ENCODE measurements around the gene MFSD6. TPM values are rescaled to one million over a fixed set of nuclear protein-coding genes. Genes with fewer than 3 reads are reported as not detected.

The MFSD6 gene
- total and polyA plus RNA-seq, 10 donors = 5.0 to 130 (median 46.9) TPM

DNA sequence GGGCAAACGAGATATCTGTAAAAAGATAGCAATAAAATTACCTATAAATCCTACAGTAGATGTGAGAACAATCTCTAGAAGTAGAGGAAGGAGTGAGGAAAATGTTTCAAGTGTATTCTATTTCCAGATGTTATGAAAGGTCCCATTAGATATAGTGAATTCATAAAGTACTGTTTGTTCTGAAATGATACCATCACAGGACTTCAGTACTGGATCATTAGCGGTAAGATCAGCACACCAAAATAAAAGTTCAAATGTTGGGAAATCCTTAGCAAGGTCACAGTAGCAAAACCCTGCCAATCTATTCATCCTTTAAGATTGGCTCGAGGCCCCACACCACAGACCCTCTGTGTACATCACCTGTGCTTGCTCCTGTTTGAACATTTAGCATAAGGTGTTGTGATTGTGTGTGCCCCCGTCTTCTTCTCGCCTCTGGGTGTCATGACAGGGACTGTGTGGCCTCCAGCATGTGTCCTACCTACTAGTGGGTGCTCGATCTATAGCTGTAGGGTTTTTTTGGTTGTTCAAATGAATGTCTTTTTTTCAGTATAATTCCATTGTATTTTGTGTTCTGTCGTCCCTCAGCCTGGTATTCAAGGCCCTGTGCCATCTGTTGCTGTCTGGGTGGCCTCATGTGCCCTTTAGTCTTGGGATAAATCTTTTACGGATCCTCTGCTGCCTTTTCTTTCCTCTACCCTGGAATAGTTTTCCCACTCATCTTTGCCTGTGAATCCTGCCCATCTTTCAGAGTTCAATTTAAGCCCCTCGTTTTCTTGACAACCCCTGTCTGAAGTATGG is 9.1 kb downstream of the MFSD6 start:
- intact Hi-C loops (cut with DNase I; ENCODE audit: low total_unique reads) = no loop called here
- Histone ChIP-seq H3K4me3 (no peak overlapping the region), H3K27me3 (replicated peaks in 1 of 7) (no peaks in the 10 kb centered on the region), H3K36me3 (peaks cover 0 to 6% (median 0%) of the 10 kb centered on the region in 6 donors), H3K9me3 (no peaks in the 10 kb centered on the region), H3K4me1 (peaks cover 4 to 98% (median 50%) of the 10 kb centered on the region in 6 donors), H3K27ac (peak overlapping the region in 6 of 8 donors; percentile 64 to 78 (median 68))
- WGBS, 5 donors = 86 to 91% (median 87%) methylated on average over 9 of the region's 9 CpGs
- no peak for TF ChIP-seq POLR2AphosphoS5 (IDR thresholded peaks at IDR 0.05)
- no peak for TF ChIP-seq POLR2A (IDR thresholded peaks at IDR 0.05)
- TF ChIP-seq, protein P1, sequence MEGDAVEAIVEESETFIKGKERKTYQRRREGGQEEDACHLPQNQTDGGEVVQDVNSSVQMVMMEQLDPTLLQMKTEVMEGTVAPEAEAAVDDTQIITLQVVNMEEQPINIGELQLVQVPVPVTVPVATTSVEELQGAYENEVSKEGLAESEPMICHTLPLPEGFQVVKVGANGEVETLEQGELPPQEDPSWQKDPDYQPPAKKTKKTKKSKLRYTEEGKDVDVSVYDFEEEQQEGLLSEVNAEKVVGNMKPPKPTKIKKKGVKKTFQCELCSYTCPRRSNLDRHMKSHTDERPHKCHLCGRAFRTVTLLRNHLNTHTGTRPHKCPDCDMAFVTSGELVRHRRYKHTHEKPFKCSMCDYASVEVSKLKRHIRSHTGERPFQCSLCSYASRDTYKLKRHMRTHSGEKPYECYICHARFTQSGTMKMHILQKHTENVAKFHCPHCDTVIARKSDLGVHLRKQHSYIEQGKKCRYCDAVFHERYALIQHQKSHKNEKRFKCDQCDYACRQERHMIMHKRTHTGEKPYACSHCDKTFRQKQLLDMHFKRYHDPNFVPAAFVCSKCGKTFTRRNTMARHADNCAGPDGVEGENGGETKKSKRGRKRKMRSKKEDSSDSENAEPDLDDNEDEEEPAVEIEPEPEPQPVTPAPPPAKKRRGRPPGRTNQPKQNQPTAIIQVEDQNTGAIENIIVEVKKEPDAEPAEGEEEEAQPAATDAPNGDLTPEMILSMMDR (IDR thresholded peaks at IDR 0.05 in 8 of 11, conservative IDR thresholded peaks at IDR 0.05 in 3 of 11) = no peak
- DNase-seq = no peak

DNA sequence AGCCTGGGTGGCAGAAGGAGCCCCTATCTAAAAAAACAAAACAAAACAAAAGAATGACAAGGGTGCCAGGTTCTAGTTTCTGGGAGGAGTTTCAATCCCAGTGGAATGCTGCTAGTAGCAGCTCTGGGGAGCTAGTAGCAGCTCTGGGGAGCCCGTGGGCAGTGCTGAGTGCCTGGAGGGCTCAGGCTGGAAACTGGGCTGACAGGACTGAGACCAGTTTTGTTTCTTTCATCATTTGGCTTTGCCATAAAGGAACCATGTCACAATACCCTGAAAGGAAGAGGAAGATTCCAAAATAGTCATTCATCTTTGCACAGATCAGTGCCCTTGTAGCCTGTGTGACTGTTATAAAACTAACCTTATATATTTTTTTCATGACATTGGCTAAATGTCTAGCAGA is 10.6 kb downstream of the MFSD6 start:
- peaks cover 0 to 6% (median 0%) of the 10 kb centered on the region in 6 donors for H3K36me3 ChIP-seq
- peak overlapping the region in 2 of 8 donors; percentile 18 to 37 for H3K27ac ChIP-seq
- no peak overlapping the region for H3K4me3 ChIP-seq
- 58 to 100% (median 72%) methylated on average over 1 of the region's 1 CpG for WGBS, 5 donors
- no peak for DNase-seq
- peaks cover 4 to 89% (median 41%) of the 10 kb centered on the region in 6 donors for H3K4me1 ChIP-seq
- no peaks in the 10 kb centered on the region for H3K27me3 ChIP-seq (replicated peaks in 1 of 7)
- TF ChIP-seq POLR2AphosphoS5 (IDR thresholded peaks at IDR 0.05) = no peak
- TF ChIP-seq, protein P1 (IDR thresholded peaks at IDR 0.05 in 8 of 11, conservative IDR thresholded peaks at IDR 0.05 in 3 of 11) = no peak
- TF ChIP-seq POLR2A (IDR thresholded peaks at IDR 0.05) = no peak
- no peaks in the 10 kb centered on the region for H3K9me3 ChIP-seq
- intact Hi-C loops (cut with DNase I; ENCODE audit: low total_unique reads) = no loop called here

DNA sequence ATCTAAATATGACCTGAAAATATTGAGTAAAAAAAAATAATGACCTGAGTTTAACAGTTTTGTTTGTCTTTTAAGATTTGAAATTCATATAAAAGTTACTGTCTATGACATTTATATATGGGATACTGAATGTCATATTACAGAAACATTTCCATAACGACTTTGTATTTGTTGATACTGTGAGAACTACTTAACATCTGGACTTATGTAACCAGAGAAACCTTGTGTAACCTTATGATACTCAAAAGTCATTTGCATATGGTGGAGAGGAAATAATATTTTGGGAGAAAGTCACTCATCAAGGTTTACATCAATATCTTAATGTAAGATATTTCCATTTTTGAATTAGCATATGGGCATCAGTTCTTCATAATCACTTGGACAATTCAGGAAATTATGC is 12.6 kb downstream of the MFSD6 start:
- H3K27ac ChIP-seq = no peak overlapping the region
- DNase-seq = no peak
- no peak for TF ChIP-seq POLR2AphosphoS5 (IDR thresholded peaks at IDR 0.05)
- TF ChIP-seq POLR2A (IDR thresholded peaks at IDR 0.05) = no peak
- TF ChIP-seq, protein P1 (IDR thresholded peaks at IDR 0.05 in 8 of 11, conservative IDR thresholded peaks at IDR 0.05 in 3 of 11) = no peak

DNA sequence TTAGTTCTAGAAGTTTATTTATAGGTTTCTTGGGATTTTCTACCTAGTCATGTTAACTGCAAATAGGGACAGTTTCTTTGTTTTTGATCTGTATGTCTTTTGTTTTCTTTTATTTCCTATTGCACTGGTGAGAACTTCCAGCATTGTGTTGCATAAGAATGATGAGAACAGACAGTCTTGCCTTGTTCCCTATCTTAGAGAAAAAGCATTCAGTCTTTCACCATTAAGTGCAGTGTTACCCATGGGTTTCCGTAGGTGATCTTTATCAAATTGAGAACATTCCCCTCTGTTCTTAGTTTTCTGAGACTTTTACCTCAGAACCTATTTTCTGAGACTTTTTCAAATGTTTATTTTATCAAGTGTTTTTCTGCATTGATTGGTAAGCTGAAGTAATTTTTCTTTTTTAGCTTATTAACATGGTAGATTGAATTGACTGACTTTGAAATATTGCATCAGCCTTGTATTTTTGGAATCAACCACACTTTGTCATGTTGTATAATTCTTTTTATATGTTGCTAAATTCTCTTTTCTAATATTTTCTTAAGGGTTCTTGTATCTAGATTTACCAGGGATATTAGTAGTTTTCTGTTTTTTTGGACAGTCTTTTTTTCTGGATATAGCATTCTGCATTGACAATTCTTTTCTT is 17.2 kb downstream of the MFSD6 start:
- no peak overlapping the region for H3K4me3 ChIP-seq
- WGBS, 5 donors = 36 to 76% (median 63%) methylated on average over 1 of the region's 1 CpG
- TF ChIP-seq POLR2AphosphoS5 (IDR thresholded peaks at IDR 0.05) (no peak), POLR2A (IDR thresholded peaks at IDR 0.05) (no peak)
- TF ChIP-seq, protein P1 (IDR thresholded peaks at IDR 0.05 in 8 of 11, conservative IDR thresholded peaks at IDR 0.05 in 3 of 11) = no peak
- H3K27me3 ChIP-seq (replicated peaks in 1 of 7) = no peaks in the 10 kb centered on the region
- peaks cover 0 to 58% (median 8%) of the 10 kb centered on the region in 6 donors for H3K4me1 ChIP-seq
- intact Hi-C loops (cut with DNase I; ENCODE audit: low total_unique reads) = no loop called here
- no peak overlapping the region for H3K27ac ChIP-seq
- no peak for DNase-seq
- peaks cover 0 to 6% (median 0%) of the 10 kb centered on the region in 8 donors for H3K9me3 ChIP-seq
- H3K36me3 ChIP-seq = peaks cover 0 to 15% (median 2%) of the 10 kb centered on the region in 6 donors

More for the DNA sequence above, 12.6 kb downstream of the MFSD6 start:
- no peaks in the 10 kb centered on the region for H3K9me3 ChIP-seq
- H3K4me3 ChIP-seq = no peak overlapping the region
- peaks cover 2 to 86% (median 31%) of the 10 kb centered on the region in 6 donors for H3K4me1 ChIP-seq
- intact Hi-C loops (cut with DNase I; ENCODE audit: low total_unique reads) = no loop called here
- whole genome bisulfite sequencing, 5 donors = 38 to 78% (median 55%) methylated on average over 1 of the region's 1 CpG
- no peaks in the 10 kb centered on the region for H3K27me3 ChIP-seq (replicated peaks in 1 of 7)
- H3K36me3 ChIP-seq = peaks cover 0 to 6% (median 0%) of the 10 kb centered on the region in 6 donors
